Ishikawa (cell line): Measurements from ENCODE around the gene SETBP1.

Experiments
- CEBPB ChIP-seq: IDR thresholded peaks from 2 replicates; pipeline ENCODE4 v1.6.1; 2012
- CREB1 ChIP-seq: IDR thresholded peaks from 2 replicates; pipeline ENCODE4 v1.6.1; 2012; ENCODE audit warnings: low read depth
- EGR1 ChIP-seq: IDR thresholded peaks from 2 replicates; pipeline ENCODE4 v1.6.1; 2012
- EP300 ChIP-seq: IDR thresholded peaks from 2 replicates; pipeline ENCODE4 v1.6.1; 2012; ENCODE audit warnings: borderline replicate concordance
- FOXM1 ChIP-seq: IDR thresholded peaks from 2 replicates; pipeline ENCODE4 v1.6.1; 2012; ENCODE audit warnings: low read depth, borderline replicate concordance
- NFIC ChIP-seq: IDR thresholded peaks from 2 replicates; pipeline ENCODE4 v1.6.1; 2012
- RAD21 ChIP-seq: IDR thresholded peaks from 2 replicates; pipeline ENCODE4 v1.6.1; 2012; ENCODE audit warnings: low read depth
- TAF1 ChIP-seq: IDR thresholded peaks from 2 replicates; pipeline ENCODE4 v1.6.1; 2012; ENCODE audit warnings: low read depth, mild to moderate bottlenecking
- TCF12 ChIP-seq: IDR thresholded peaks from 2 replicates; pipeline ENCODE4 v1.6.1; 2012; ENCODE audit warnings: low read depth
- TEAD4 ChIP-seq: IDR thresholded peaks from 2 replicates; pipeline ENCODE4 v1.6.1; 2012
- YY1 ChIP-seq: IDR thresholded peaks from 2 replicates; pipeline ENCODE4 v1.6.1; 2012; ENCODE audit warnings: low read depth
- ZBTB7A ChIP-seq: IDR thresholded peaks from 2 replicates; pipeline ENCODE4 v1.6.1; 2012; ENCODE audit warnings: low read depth
- TF ChIP-seq, protein P1 (sequence below): IDR thresholded peaks from 2 replicates; pipeline ENCODE4 v1.6.1; 2012
- TF ChIP-seq, protein P2 (sequence below): IDR thresholded peaks from 2 replicates; pipeline ENCODE4 v1.6.1; 2012
- TF ChIP-seq, protein P3 (sequence below): IDR thresholded peaks from 2 replicates; pipeline ENCODE4 v1.6.1; 2012; ENCODE audit warnings: low read depth, mild to moderate bottlenecking

The SETBP1 gene

DNA sequence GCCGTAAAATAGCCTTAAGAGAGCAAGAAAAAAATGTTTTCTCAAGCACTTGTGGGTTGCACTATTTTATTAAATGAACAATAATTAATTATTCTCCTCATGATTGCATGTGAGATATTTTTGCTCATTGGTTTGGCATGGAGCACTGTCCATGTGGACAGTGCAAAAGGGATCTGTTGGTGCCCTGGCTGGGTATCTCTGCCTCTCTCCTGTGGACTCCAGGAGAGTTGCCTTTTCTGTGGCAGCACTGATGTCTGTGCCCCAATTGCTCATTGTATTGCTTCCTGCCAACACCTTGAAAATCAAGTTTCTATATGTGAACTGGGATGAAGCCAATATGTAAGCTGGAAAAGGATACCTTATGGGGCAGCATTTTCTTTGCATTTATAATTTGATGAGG is 131.7 kb downstream of the SETBP1 start:
- TF ChIP-seq YY1 = no peak
- TF ChIP-seq, protein P1, sequence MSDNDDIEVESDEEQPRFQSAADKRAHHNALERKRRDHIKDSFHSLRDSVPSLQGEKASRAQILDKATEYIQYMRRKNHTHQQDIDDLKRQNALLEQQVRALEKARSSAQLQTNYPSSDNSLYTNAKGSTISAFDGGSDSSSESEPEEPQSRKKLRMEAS = no peak
- TF ChIP-seq, protein P2, sequence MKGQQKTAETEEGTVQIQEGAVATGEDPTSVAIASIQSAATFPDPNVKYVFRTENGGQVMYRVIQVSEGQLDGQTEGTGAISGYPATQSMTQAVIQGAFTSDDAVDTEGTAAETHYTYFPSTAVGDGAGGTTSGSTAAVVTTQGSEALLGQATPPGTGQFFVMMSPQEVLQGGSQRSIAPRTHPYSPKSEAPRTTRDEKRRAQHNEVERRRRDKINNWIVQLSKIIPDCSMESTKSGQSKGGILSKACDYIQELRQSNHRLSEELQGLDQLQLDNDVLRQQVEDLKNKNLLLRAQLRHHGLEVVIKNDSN = no peak

DNA sequence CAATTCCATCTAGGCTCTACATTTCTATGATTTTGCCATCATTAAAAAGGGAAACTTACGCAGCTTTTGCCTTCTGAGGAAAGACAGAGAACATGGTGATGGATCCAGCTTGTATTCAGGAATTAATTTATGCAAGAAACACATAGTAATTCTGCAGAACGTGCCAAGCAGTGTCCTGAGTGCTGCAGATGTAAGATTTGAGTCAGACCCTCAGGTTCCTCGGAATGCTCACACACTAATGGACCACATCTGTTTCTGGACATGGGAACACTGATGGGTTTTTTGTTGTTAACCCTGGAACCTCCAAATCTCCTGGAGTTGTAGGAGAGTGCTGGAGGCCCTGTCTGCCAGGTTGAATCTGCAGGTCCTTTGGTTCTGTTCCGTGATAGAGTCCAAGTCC is 132.9 kb downstream of the SETBP1 start:
- TF ChIP-seq FOXM1 (no peak), NFIC (no peak), TAF1 (no peak), TCF12 (no peak), CEBPB (no peak), RAD21 (no peak), ZBTB7A (no peak)
- TF ChIP-seq, protein P3, sequence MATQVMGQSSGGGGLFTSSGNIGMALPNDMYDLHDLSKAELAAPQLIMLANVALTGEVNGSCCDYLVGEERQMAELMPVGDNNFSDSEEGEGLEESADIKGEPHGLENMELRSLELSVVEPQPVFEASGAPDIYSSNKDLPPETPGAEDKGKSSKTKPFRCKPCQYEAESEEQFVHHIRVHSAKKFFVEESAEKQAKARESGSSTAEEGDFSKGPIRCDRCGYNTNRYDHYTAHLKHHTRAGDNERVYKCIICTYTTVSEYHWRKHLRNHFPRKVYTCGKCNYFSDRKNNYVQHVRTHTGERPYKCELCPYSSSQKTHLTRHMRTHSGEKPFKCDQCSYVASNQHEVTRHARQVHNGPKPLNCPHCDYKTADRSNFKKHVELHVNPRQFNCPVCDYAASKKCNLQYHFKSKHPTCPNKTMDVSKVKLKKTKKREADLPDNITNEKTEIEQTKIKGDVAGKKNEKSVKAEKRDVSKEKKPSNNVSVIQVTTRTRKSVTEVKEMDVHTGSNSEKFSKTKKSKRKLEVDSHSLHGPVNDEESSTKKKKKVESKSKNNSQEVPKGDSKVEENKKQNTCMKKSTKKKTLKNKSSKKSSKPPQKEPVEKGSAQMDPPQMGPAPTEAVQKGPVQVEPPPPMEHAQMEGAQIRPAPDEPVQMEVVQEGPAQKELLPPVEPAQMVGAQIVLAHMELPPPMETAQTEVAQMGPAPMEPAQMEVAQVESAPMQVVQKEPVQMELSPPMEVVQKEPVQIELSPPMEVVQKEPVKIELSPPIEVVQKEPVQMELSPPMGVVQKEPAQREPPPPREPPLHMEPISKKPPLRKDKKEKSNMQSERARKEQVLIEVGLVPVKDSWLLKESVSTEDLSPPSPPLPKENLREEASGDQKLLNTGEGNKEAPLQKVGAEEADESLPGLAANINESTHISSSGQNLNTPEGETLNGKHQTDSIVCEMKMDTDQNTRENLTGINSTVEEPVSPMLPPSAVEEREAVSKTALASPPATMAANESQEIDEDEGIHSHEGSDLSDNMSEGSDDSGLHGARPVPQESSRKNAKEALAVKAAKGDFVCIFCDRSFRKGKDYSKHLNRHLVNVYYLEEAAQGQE = no peak

DNA sequence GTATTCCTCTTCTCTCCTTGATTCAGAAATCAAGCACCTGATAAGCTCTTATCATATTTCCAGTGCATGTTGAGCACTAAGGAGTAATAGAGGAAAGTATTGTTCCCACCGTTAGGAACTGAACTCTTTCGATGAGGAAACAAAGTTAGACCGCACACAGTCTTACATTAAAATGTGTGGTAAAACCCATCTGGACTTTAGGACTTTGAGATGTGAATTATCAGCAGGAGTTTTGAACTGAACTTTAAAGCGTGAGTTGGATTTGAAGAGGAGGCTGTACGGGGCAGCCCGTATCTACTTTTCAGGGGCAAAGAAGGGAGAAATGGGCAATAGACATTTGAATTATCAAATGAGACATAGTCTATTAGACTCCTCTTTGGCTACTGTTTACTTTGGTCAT is 134.4 kb downstream of the SETBP1 start:
- TF ChIP-seq NFIC (no peak), EGR1 (no peak), ZBTB7A (no peak), TEAD4 (no peak), RAD21 (no peak), YY1 (no peak), TAF1 (no peak), CREB1 (no peak), EP300 (no peak), TCF12 (no peak), FOXM1 (no peak), CEBPB (no peak)
- TF ChIP-seq, protein P3 = no peak
- TF ChIP-seq, protein P1 = no peak
- TF ChIP-seq, protein P2 = no peak

DNA sequence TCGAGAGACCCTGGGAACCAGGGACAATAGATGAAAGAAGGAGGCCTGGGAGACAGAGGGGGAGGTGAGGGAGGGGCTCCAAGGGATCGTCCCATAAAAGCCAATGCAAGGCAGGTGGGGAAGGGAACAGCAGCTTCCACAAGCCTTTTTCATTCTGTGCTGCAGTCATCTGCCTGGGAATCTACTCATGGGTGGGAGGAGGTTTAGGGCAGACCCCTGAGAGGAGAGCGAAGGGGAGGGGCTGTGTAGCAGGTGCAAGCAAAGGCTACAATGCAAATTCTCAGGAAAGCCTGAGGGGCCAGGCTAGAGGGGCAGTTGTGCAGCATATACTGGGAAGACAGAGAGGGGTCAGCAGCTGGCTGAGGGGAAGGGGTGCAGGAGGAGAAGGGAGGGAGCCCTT is 135.4 kb downstream of the SETBP1 start:
- TF ChIP-seq EGR1 (no peak), CEBPB (no peak), NFIC (no peak), FOXM1 (no peak), TCF12 (no peak), YY1 (no peak), ZBTB7A (no peak), RAD21 (no peak), TEAD4 (no peak), CREB1 (no peak)
- TF ChIP-seq, protein P2 = no peak
- TF ChIP-seq, protein P3 = no peak
- TF ChIP-seq, protein P1 = no peak
